GM21529 (cell line): ENCODE measurements around the gene CACNA1G.

Source experiments
- ATAC-seq: cut with Tn5 transposase; IDR thresholded peaks from one replicate; pipeline ENCODE4 v1.9.1; 2021; ENCODE audit not compliant: unreplicated experiment

CACNA1G gene

GRCh38 chr17:50629902-50630301 is 69.4 kb downstream of the CACNA1G start:
- no peak for ATAC-seq

GRCh38 chr17:50630524-50631194 is 70.1 kb downstream of the CACNA1G start:
- ATAC-seq, result no peak

- ATAC-seq, result no peak
Measured at GRCh38 chr17:50631195-50631907, 70.8 kb downstream of the CACNA1G start.

GRCh38 chr17:50631908-50632571 is 71.5 kb downstream of the CACNA1G start:
- no peak for ATAC-seq

GRCh38 chr17:50632637-50633036 is 72.1 kb downstream of the CACNA1G start:
- no peak for ATAC-seq

GRCh38 chr17:50633683-50634082 is 73.2 kb downstream of the CACNA1G start:
- ATAC-seq, result no peak

GRCh38 chr17:50634224-50634914 is 73.9 kb downstream of the CACNA1G start, which contains the start of gene ABCC3:
ABCC3 (plus strand) TSS chr17:50634881; CDS start chr17:50634937, 56 bp downstream.
- ATAC-seq, result no peak

- ATAC-seq, result no peak
Measured at GRCh38 chr17:50634915-50635731, 74.6 kb downstream of the CACNA1G start.

GRCh38 chr17:50635732-50635981 is 75.1 kb downstream of the CACNA1G start:
- ATAC-seq, result no peak

GRCh38 chr17:50635982-50636803 is 75.7 kb downstream of the CACNA1G start:
- ATAC-seq, result no peak

GRCh38 chr17:50636804-50637195 is 76.3 kb downstream of the CACNA1G start:
- ATAC-seq, result no peak

GRCh38 chr17:50637829-50638605 is 77.5 kb downstream of the CACNA1G start:
- no peak for ATAC-seq

- ATAC-seq, result no peak
Measured at GRCh38 chr17:50638606-50638965, 78.1 kb downstream of the CACNA1G start.

GRCh38 chr17:50638966-50639713 is 78.6 kb downstream of the CACNA1G start:
- no peak for ATAC-seq

- ATAC-seq, result no peak
Measured at GRCh38 chr17:50640686-50641351, 80.3 kb downstream of the CACNA1G start.

- no peak for ATAC-seq
Measured at GRCh38 chr17:50641357-50641756, 80.8 kb downstream of the CACNA1G start.

- no peak for ATAC-seq
Measured at GRCh38 chr17:50642071-50642721, 81.7 kb downstream of the CACNA1G start.
